HG02840 (cell line): ENCODE results near the gene NXPH4.

ENCODE experiments used
- ATAC-seq: cut with Tn5 transposase; IDR thresholded peaks from one replicate; pipeline ENCODE4 v1.9.1; 2021; ENCODE audit warnings: mild to moderate bottlenecking, moderate library complexity, moderate number of reproducible peaks; ENCODE audit not compliant: unreplicated experiment, low FRiP score

The NXPH4 gene

GRCh38 chr12:57262126-57262822 lies 45.7 kb downstream of the NXPH4 start:
- no peak for ATAC-seq

DNA sequence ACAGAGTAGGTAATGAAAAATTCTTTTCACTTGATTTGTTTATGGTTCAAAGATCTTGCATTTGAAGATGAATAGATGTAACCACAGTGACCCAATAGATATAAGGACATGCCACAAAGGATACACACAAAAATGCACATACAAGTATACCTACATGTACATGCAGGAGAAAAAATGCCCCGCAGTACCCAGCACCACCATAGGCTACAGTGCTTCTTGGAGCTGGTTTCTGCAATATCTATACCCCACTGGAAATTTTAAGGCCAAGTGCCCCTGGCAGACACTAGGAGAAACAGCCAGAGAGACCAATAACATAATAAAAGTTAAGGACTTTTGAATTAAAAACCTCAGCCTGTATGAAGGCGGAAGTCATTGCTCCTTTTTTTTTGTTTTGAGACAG lies 46.5 kb downstream of the NXPH4 start:
- no peak for ATAC-seq

GRCh38 chr12:57266681-57267080 lies 50.1 kb downstream of the NXPH4 start:
- ATAC-seq = no peak

GRCh38 chr12:57268264-57268663 lies 51.7 kb downstream of the NXPH4 start:
- no peak for ATAC-seq

GRCh38 chr12:57270966-57271470 lies 54.4 kb downstream of the NXPH4 start:
- ATAC-seq = no peak

DNA sequence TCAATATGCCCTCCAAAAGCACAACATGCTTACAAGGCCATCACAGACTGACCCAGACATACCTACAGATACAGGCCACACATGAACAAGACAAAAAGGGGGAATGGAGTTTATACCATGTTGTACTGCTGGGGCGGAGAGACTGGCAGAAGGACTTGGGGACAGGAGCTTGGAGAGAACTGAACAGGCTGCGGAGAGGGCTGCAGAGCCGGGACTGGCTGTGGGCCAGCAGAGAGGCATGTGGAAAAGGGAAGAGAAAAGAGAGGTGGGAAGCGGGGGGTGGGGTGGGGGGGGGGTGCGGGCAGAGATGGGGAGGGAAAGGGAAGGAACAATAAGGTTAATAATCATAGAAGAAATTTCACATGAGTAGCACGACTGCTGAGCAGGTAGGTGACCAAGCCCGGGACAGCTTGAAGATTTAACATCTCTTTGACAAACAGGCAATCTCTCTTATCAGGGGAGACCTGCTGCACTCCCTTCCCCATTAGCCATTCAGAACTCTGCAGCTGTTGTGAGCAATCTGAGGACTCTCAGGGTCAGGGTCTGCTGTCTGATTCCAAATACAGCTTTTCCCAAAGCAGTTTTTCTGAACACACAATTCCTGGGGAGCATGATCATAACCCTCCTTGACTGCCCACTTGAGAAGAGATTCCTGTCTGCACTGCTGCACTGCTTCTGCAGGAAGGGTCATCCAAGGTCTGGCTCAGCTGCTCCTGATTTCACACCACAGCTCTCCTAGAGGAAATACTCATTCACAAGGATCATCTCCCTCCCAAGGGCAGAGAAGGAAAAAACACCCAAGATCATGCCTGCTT lies 56.0 kb downstream of the NXPH4 start:
- ATAC-seq = no peak

DNA sequence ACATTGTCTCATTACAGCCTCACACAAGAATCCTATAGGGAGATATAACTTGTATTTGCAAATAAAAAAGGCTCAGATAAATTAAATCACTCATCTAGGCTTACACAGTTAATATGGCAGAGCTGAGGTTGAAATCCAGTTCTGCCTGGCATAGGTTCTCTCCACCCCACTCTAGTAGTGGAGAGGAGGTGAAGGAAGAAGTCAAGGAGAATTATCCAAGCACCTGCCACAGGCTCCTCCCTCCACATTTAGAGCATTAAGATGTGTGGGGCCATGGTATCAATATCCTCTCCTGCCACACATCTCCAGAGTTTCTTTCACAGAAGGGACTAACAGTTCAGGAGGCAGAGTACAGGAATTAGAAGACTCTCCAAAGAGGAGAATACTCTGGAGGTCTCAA lies 56.9 kb downstream of the NXPH4 start:
- no peak for ATAC-seq
